NCI-H226 (cell line): ENCODE results near the gene OPRM1.
"Not testable (repeated sequence)": the region's sequence is repeated elsewhere in the genome, so short reads cannot be mapped to it uniquely, and the experiment has no call there.

Experiments used
- DNase-seq: peaks from one replicate; pipeline ENCODE4 v3.0.0-alpha.2; 2015

OPRM1 gene

GRCh38 chr6:154213782-154214181 is 174.7 kb downstream of the OPRM1 start:
- no peak for DNase-seq

- no peak for DNase-seq
Measured at GRCh38 chr6:154218301-154218700, 179.3 kb downstream of the OPRM1 start.

- no peak for DNase-seq
Measured at GRCh38 chr6:154218787-154219186, 179.7 kb downstream of the OPRM1 start.

GRCh38 chr6:154219250-154219649 is 180.2 kb downstream of the OPRM1 start:
- no peak for DNase-seq

GRCh38 chr6:154222716-154223115 is 183.7 kb downstream of the OPRM1 start:
- no peak for DNase-seq

- DNase-seq, result no peak
Measured at GRCh38 chr6:154223296-154223695, 184.3 kb downstream of the OPRM1 start.

GRCh38 chr6:154226461-154226860 is 187.4 kb downstream of the OPRM1 start:
- no peak for DNase-seq

GRCh38 chr6:154227862-154228520 is 189.0 kb downstream of the OPRM1 start:
- DNase-seq, result no peak

GRCh38 chr6:154228521-154228905 is 189.5 kb downstream of the OPRM1 start:
- DNase-seq, result no peak

- DNase-seq, result no peak
Measured at GRCh38 chr6:154229786-154230185, 190.7 kb downstream of the OPRM1 start.

GRCh38 chr6:154230393-154230792 is 191.4 kb downstream of the OPRM1 start:
- DNase-seq, result no peak

GRCh38 chr6:154230910-154231595 is 192.0 kb downstream of the OPRM1 start:
- no peak for DNase-seq

GRCh38 chr6:154232013-154232910 is 193.2 kb downstream of the OPRM1 start:
- DNase-seq, result no peak

GRCh38 chr6:154233383-154233782 is 194.3 kb downstream of the OPRM1 start:
- DNase-seq, result no peak

- no peak for DNase-seq
Measured at GRCh38 chr6:154234019-154234772, 195.2 kb downstream of the OPRM1 start.

- no peak for DNase-seq
Measured at GRCh38 chr6:154236646-154237301, 197.7 kb downstream of the OPRM1 start.

GRCh38 chr6:154238831-154239230 is 199.8 kb downstream of the OPRM1 start:
- no peak for DNase-seq

GRCh38 chr6:154239392-154239791 is 200.4 kb downstream of the OPRM1 start:
- DNase-seq, result no peak

- not testable (repeated sequence) for DNase-seq
Measured at GRCh38 chr6:154241061-154241460, 202.0 kb downstream of the OPRM1 start.

GRCh38 chr6:154241581-154241980 is 202.5 kb downstream of the OPRM1 start:
- DNase-seq, result peak; percentile 5

- no peak for DNase-seq
Measured at GRCh38 chr6:154242617-154243357, 203.7 kb downstream of the OPRM1 start.
